COR-L47 (cell line): ENCODE results near the gene ITGA8.

Source experiments
- DNase-seq: peaks from one replicate; lab custom pipeline; 2025; lab: John Stamatoyannopoulos, UW

The ITGA8 gene

GRCh38 chr10:15735763-15736162 lies 16.0 kb upstream of the ITGA8 start:
- DNase-seq, result no peak

DNA sequence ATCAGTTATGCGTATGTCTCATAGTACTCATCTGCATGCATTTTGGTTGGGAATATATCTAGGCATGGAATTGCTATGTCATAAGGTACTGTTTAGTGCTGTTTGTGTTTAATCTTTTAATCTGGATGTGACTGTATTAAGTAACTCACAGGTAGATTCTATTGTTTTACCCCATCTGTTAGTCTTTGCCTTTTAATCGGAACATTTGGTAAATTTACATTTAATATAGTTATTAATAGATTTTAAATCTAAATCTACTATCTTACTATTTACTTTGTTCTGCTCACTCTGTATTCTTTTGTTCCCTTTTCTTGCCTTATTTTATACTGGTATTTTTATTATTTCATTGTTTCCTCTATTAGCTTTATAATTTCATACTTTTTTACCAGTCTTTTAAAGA lies 10.6 kb upstream of the ITGA8 start:
- DNase-seq, result no peak

DNA sequence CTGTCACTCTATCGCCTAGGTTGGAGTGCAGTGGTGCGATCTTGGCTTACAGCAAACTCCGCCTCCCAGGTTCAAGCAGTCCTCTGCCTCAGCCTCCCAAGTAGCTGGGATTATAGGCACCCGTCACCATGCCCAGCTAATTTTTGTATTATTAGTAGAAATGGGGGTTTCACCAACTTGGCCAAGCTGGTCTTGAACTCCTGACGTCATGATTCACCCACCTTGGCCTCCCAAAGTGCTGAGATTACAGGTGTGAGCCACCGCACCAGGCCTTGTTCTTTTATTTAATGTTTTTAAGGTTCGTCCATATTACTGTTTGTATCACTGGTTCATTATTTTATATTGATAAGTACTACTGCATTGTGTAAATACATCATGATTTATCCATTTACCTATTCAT lies 10.2 kb upstream of the ITGA8 start:
- DNase-seq, result no peak

GRCh38 chr10:15726042-15726441 lies 6.3 kb upstream of the ITGA8 start:
- DNase-seq, result no peak

DNA sequence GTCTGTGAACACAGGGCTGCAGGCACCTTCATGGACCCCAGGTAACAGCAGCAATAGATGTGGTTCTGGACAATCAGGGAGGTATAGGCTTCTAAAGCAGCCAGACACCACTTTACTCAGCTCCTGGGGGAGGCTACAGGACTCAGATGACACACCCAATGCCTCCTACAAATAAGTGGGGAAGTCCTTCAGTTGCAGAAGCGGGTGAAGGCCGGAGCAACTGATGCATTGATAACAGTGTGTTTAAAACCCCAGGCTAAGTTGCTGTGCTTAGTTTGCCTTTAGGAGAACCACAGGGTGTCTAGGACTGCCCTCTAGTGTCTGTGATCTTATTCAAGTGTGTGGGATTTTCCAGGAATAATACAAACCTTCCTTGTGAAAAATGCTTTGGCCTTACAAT lies 5.9 kb upstream of the ITGA8 start:
- DNase-seq, result peak; percentile 1

DNA sequence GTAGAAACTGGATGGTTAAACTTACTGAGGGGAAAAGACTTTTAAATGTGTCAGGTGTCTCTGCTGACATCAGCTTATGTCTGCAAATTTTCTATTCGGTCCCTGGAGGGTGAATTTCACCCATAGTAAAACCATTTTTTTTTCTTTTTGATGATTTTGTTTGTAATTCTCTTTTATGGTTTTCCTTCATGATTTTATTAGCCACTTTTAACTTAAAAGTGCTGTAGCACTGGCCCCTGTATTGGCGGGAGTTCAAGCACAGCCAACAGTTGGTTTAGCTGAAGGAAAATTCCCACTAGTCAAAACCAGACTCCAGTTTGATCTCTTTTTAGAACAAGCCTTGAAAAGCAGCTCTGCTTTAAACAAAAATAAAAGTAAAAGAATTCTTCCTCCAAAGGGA lies 5.0 kb upstream of the ITGA8 start:
- DNase-seq, result no peak

DNA sequence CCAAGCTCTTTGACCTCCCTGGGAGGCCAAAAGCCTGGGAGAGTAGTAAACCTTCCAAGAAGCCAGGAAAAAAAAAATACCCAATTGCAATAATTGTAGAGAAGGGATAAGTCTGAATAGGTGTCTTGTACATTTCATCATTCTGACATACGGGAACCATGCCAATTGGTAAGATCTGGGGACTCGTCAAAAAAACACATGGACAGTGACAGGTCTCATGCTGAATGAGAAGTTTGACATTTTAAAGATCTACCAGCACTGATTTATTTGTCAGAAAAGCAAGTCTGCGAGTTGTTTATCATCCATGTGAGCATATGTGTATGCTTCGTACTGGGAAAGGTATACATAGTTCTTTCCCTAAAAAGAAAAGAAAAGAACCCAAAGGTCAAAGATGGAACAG lies 4.1 kb upstream of the ITGA8 start:
- DNase-seq, result no peak

DNA sequence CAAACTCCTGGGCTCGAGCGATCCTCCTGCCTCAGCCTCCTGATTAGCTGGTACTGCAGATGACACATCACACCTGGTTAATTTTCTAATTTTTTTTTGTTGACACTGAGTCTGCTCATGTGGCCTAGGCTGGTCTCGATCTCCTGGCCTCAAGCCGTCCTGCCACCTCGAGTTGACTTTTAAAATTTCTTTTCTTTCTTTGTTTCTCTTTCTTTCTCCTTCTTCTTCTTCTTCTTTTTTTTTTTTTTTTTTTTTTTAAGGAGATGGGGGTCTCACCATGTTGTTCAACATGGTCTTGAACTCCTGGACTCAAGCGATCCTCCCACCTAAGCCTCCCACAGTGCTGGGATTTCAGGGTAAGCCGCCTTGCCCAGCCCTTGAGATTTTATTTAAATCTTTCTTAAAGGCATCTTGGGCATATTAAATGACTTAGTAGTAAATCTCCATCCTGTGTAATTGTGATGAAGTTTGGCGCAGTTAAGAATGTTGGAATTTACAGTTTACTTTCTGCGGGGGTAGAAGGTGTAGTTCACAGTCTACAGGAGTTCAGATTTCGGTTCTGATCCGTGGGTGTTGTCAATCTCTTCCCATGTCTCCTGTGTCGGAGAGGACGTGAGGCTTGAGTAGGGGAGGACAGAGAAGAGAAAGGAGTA lies 1.0 kb upstream of the ITGA8 start:
- DNase-seq, result no peak

- no peak for DNase-seq
These were observed 448 bp downstream of the ITGA8 start for GRCh38 chr10:15719049-15719898.

DNA sequence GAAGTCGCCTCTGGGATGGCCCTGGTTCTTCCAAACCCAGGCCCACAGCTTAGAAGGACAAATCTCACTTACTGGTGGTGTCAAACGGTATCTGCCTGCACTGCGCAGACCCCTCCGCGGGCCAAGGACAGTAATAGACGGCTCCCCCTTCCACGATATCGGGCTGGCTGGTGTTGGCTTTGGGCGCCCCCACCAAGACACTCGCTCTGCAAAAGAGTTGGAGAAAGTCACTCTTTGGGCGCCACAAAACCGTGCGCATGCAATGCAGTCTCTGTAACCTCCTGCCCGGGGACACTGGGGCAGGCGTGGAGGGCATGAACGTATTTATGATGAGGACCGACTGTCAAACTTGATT lies 1.1 kb downstream of the ITGA8 start:
- no peak for DNase-seq

- DNase-seq, result no peak
These were observed 4.0 kb downstream of the ITGA8 start for GRCh38 chr10:15715619-15716227.

- no peak for DNase-seq
These were observed 4.9 kb downstream of the ITGA8 start for GRCh38 chr10:15714847-15715246.

- DNase-seq, result no peak
These were observed 6.8 kb downstream of the ITGA8 start for GRCh38 chr10:15712883-15713282.

DNA sequence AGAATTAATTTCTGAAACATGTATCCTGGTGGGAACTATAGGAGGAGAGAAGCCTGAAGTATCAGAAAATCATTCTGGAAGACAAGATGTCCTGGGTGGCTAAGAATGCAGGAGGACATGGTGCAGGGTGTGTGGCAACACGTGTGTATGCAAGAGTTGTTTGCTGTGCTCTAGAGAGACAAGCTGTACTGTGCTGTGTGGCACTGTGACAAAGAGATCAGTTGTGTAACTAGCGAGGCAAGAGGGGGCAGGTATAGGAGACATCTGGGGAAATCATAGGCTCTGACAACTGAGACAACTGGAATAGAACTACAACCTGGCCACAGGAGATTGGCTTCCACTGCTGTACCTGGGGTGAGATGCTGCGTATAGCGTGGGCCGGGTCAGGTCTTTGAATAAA lies 9.3 kb downstream of the ITGA8 start:
- DNase-seq, result no peak

DNA sequence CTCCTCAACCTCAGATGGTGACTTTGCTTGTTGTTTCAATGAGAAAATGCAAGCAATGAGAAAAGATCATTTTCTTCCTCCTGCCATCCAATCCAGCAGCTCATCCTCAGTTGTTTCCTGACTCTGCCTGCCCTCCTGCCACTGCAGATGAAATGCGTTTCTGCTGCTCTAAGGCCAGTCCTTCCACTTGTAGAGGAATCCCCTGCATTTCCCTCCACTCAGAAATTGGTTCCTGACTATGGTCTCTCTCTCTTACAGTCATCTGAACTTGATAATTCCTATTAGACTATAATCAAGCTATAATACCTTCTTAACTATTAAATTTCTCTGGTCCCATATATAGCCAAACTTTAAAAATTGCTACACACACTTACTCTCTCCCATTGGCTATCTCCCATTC lies 14.4 kb downstream of the ITGA8 start:
- no peak for DNase-seq

DNA sequence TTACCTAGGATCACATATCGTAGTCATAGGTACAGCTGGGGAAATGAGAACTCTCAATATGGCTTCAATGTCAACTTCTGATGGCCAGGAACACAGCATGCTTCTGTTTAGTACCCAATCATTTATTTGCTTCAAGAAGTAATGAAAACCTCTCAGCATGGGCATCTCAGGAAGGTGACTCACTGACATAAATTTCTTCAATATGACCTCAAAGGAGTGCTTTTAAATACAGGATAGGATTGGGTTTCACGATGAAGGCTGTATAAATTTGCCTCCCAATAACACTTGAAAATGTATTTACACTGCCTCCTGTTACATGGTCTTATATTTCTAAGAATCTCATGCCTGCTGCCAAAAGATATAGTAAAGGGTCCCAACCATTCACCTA lies 15.1 kb downstream of the ITGA8 start:
- DNase-seq, result no peak

GRCh38 chr10:15703944-15704580 lies 15.7 kb downstream of the ITGA8 start:
- DNase-seq, result no peak

- no peak for DNase-seq
These were observed 16.4 kb downstream of the ITGA8 start for GRCh38 chr10:15703151-15703880.

DNA sequence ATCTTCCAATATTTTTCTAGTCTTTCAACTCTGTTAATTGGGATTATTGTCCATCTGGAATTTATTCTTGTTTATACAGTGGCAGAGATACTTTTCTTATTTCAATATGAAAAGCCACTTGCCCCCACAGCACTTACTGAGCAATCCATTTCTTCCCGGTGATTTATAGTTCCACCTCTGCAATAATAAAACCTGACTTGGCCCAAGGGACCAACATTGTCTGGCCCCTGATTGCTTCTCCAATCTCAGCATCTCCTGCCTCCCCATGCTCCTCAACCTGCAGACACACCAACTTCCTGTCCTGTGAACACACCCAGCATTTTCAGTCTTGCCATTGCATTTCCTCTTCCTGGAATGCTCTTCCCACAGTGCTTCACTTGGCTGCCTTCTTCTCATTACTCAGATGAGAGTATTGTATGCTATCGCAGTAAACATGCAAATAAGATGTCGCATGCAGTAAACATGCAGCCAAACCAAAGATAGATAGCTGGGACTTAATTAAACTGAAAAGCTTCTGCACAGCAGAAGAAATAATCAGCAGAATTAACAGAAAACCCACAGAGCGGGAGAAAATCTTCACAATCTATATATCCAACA lies 19.5 kb downstream of the ITGA8 start:
- DNase-seq, result no peak

DNA sequence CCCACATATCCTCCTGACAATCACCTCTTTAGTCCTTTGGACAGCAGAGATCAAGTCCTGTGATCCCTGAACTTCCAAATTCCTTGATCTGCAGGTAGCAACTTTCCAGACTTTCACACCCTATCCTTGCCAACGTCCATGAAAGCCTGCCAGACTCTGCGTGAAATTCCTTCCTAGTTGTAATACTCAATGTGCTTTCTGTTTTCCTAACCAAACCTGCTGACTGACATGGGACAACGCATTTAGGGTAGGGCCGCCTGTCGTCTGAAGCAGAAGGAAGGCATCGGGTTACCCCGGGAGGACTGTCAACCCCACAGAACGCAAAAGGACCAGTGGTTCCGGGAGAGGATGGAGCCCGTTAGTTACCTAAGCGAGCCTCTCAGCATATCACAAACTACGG lies 23.9 kb downstream of the ITGA8 start:
- DNase-seq, result no peak

DNA sequence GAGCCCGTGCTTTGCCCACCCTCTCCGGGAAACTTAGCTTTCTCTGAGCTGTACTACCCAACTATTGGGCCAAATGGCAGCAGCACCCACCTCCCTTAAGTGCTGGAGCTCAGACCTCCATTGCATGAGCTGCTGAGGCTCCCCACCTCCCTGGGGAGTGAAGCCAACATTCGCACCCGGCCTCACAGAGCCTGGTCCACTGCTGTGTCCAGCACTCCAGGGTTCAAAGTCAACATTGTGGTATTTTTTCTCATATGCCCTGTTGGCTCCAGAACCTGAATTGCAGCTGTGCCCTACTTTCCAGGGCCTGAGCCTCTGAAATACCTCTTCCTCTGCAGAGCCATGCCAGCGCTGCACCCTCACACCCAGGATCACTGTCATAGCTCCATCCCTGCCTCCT lies 29.7 kb downstream of the ITGA8 start:
- no peak for DNase-seq

GRCh38 chr10:15684768-15685167 lies 35.0 kb downstream of the ITGA8 start:
- DNase-seq, result no peak
